G401 (cell line): ENCODE results near the gene DPEP2NB. TPM values are rescaled to one million over a fixed set of nuclear protein-coding genes. Genes with fewer than 3 reads are reported as not detected.

ENCODE experiments used
- DNase-seq: peaks from one replicate; pipeline ENCODE4 v3.0.0-alpha.2; 2015; ENCODE audit warnings: low spot score
- in situ Hi-C: cut with HindIII; loops from 2 replicates; pipeline ENCODE4 v1.10.0; 2016; ENCODE audit warnings: low sequenced_read_pairs, mixed read lengths
- total RNA-seq: library from RNA; depleted of rRNA; stranded (reverse); fragments of >200 nt; shearing (Covaris generic); gene quantifications from 2 replicates; pipeline ENCODE4 v1.2.3, GENCODE V29; 2014; rRNA removed

Gene DPEP2NB
- total RNA-seq, 1 experiment from 2014 or later = not detected

DNA sequence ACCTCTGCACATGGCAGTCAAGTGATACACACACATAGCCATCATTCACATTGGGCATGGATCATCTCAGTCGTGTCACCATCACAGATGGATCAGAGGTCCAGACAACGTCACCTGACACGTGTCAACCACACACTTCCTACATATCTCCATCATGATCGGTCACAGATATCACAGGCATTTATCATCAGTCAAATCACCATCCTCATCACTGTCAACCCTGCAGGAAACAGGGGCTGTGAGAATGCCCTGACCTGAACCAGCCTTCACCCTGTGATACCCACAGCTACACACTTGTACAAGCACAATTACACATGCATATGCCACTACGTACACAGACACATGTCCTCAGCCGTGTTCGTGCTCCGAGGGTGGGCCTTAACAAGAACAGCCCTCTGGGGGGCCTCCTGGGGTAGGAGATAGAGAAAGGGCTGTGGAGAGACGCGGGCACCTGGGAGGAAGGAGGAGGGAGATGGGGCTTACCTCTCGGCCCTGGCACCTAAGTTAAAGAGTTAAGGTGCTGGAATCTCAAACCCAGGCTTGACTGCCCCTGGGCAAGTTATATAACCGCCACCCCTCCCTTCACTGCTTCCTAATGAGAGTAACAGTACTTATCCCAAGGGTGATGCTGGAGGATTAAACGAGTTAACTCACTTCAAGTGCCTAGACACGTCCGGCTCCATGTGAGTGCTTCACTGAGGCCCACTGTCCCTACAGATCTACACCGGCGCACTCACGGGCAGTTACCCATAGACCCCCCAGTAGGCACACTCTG is 48.3 kb downstream of the DPEP2NB start:
- in situ Hi-C loops = no loop called here

DNA sequence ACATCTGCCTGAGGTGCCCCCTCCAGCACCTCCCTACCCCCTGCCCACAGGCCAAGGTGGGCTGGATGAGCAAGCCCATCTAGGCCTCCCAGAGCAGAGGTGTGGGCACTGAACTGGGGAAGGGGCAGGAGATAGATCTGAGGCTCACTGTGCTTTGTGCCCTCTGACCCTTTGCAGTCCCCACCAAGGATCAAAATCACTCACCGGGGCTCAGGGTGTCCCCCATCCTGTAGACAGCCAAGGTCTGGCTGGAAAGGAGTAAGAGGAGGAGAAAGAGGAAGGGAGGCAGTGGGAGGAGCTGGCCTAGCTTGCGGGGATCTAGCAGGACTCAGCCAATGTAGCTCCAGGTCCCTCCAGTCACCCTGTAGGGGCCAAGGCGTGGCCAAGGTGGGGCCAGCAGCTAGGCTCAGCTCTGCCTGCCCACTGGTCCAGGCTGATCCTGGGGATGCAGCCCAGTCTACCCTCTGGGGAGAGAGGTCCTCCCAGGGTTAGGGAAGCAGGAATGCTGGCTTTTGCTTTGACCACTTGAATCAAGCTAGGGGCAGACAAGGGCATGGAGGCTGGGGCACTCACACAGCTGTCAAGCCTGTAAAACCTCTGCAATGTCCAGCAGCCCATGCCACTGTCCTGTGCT is 49.0 kb downstream of the DPEP2NB start:
- in situ Hi-C loops = no loop called here
- DNase-seq = no peak

More for the DNA sequence above, 48.3 kb downstream of the DPEP2NB start:
- no peak for DNase-seq

DNA sequence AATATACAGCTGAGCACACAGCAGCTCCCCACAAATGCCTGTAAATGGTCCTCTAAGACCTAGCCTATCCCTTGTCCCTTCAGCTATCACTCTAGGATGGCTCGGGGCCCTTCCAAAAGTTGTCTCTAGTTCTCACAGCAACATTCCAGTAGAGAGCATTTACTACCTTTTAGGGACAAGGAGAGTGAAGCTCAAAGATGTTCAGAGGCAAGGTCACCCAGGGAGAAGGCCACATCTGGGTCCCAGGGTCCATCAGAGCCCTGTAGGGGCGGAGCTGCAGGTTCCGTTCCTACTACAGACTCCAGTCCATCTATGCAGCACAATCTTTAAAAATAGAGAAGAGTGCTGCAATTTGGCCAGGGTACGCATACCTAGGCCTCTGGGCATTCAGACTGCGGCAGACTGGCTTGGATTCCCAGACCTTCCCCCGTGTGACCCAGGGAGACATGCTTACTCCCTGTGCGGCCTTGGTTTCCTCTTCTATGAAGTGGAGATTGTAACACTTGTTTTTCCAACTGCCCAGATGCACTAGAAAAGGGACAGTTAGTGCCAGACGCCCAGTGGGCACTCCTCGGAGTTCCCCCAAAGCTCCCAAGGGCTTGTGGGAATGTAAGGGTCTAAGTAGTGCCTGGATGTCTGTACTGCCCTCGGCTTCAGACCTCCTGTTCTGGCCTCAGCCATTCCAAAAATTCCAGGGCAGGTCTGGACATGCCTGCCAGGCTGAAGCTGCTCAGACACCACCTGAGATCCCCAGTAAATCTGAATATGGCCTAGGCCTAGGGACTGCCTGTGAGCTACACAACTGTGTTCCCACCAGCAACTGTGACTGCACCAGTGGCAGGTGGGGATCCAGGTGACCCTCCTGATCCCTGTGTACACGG is 49.8 kb downstream of the DPEP2NB start:
- DNase-seq = no peak
- in situ Hi-C loops = no loop called here

DNA sequence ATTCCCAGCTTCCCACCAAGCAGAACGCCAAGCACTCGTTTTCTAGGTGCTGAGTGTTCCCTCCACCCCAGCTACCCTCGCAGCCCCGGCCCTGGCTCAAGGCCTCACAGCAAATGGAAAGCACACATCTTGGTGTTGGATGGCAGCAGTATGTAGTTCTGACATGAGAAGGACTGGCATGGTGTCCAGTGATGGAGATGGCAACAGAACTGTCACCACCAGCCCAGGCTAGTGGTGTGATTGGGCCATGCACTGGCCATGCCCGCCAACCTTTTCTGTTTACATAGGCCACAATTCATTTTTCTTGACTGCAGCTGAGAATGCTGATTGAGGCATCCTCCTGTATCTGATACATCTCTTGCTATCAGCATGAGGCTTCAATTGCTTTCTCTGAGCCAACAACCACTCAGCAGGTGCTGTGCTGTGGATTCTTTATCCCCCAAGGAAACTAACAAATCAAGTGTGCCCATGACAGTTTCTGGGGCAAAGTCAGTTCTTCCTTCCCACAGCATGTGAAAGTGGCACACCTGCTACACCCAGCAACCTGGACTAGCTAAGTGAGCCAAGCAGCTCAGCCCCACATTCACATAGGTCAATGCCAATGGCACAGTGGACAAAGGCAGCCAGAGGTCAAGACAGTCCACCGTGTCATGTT is 51.1 kb downstream of the DPEP2NB start:
- in situ Hi-C loops = no loop called here
- no peak for DNase-seq

DNA sequence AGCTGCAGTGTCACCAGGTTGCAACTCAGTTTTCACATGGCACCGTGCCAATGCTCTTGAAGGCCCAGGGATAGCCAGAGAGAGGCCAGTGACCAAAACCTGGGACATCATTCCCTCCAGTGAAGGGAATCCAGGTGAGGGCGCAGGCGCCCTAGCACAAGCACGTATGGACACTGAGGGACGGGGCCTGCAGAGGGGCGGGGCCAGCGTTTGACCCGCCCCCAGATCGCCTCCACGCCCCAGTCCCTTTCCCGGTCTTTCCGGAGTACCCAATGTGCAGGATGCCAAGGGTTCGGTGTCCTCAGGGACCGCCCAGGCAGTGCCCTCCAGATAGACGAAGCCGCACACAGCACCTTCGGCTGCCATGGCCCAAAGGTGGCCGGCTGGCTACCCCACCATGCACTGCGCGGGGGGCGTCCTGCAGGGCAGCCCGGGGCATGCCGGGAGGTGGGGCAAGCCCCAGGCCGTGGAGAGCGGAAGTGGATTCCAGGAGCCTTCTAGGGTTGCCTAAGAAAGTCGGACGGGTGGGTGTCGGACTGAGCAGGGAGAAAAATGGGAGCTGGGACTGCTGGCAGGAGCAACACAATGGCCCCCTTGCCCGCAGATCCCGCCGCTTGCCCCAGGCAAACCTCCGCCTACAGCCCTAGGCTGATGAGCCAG is 51.9 kb downstream of the DPEP2NB start:
- DNase-seq = no peak
- in situ Hi-C loops = no loop called here

Other genes with a start within 250 kb of the DPEP2NB start
- gene RANBP10, start 209.4 kb downstream of the DPEP2NB start, total RNA-seq = 3.0 and 5.9 TPM in 2 replicates
- 0.49 and 0.95 TPM in 2 replicates for gene TSNAXIP1, start 209.0 kb downstream of the DPEP2NB start, total RNA-seq
- 38.6 and 50.8 TPM in 2 replicates for gene THAP11, start 173.6 kb downstream of the DPEP2NB start, total RNA-seq
- 419 and 444 TPM in 2 replicates for gene NUTF2, start 169.0 kb downstream of the DPEP2NB start, total RNA-seq
- gene CENPT, start 168.2 kb downstream of the DPEP2NB start, total RNA-seq = 27.6 and 41.8 TPM in 2 replicates
- 40.0 and 80.9 TPM in 2 replicates for gene EDC4, start 142.9 kb downstream of the DPEP2NB start, total RNA-seq
- gene NRN1L, start 131.0 kb downstream of the DPEP2NB start, total RNA-seq = not detected in 2 replicates
- 34.4 and 40.8 TPM in 2 replicates for gene PSKH1, start 122.7 kb downstream of the DPEP2NB start, total RNA-seq
- gene CTRL, start 84.0 kb downstream of the DPEP2NB start, total RNA-seq = 0.18 TPM in 1 of 2 replicates, not detected in the other
- 17.1 and 26.2 TPM in 2 replicates for gene PSMB10, start 79.1 kb downstream of the DPEP2NB start, total RNA-seq
- 6.0 and 8.1 TPM in 2 replicates for gene LCAT, start 71.8 kb downstream of the DPEP2NB start, total RNA-seq
- gene SLC12A4, start 47.3 kb downstream of the DPEP2NB start, total RNA-seq = 30.0 and 46.2 TPM in 2 replicates
- not detected in 2 replicates for gene DPEP3, start 35.4 kb downstream of the DPEP2NB start, total RNA-seq
- gene DPEP2, start 16.4 kb downstream of the DPEP2NB start, total RNA-seq = 0.31 TPM in 1 of 2 replicates, not detected in the other
- gene DDX28, start 7.3 kb upstream of the DPEP2NB start, total RNA-seq = 49.0 and 63.4 TPM in 2 replicates
- gene DUS2, start 7.4 kb upstream of the DPEP2NB start, total RNA-seq = 17.0 and 19.3 TPM in 2 replicates
- gene NFATC3, start 69.5 kb upstream of the DPEP2NB start, total RNA-seq = 16.3 and 26.9 TPM in 2 replicates
- gene ESRP2, start 220.2 kb upstream of the DPEP2NB start, total RNA-seq = 0.10 TPM in 1 of 2 replicates, not detected in the other
- 15.3 and 19.7 TPM in 2 replicates for gene PLA2G15, start 229.5 kb upstream of the DPEP2NB start, total RNA-seq
- 21.5 and 27.4 TPM in 2 replicates for gene SLC7A6, start 248.6 kb upstream of the DPEP2NB start, total RNA-seq